ENCODE results near the gene ATP2C2.
A peak's percentile ranks its signal among the peaks of the same experiment; 100 is the strongest.

Gene ATP2C2

GRCh38 chr16:84453061-84453752 lies 84.9 kb downstream of the ATP2C2 start:
- peak; percentile 53 for DNase-seq

- peak; percentile 47 for DNase-seq
These were observed 86.3 kb downstream of the ATP2C2 start for GRCh38 chr16:84454611-84455010.

GRCh38 chr16:84455031-84455430 lies 86.7 kb downstream of the ATP2C2 start:
- DNase-seq, result peak; percentile 47

GRCh38 chr16:84458606-84459532 lies 90.5 kb downstream of the ATP2C2 start:
- DNase-seq, result peak; percentile 54

GRCh38 chr16:84459533-84459894 lies 91.2 kb downstream of the ATP2C2 start:
- DNase-seq, result no peak

GRCh38 chr16:84459941-84460405 lies 91.6 kb downstream of the ATP2C2 start:
- peak; percentile 38 for DNase-seq

- DNase-seq, result peak; percentile 34
These were observed 92.2 kb downstream of the ATP2C2 start for GRCh38 chr16:84460406-84461028.

- peak; percentile 25 for DNase-seq
These were observed 92.7 kb downstream of the ATP2C2 start for GRCh38 chr16:84461029-84461412.

GRCh38 chr16:84461413-84462295 lies 93.3 kb downstream of the ATP2C2 start:
- DNase-seq, result peak; percentile 45

- peak; percentile 33 for DNase-seq
These were observed 94.2 kb downstream of the ATP2C2 start for GRCh38 chr16:84462296-84463210.

- peak; percentile 47 for DNase-seq
These were observed 94.9 kb downstream of the ATP2C2 start for GRCh38 chr16:84463221-84463620.

GRCh38 chr16:84464116-84464515 lies 95.8 kb downstream of the ATP2C2 start:
- peak; percentile 28 for DNase-seq

GRCh38 chr16:84465154-84465553 lies 96.8 kb downstream of the ATP2C2 start:
- DNase-seq, result peak; percentile 19

GRCh38 chr16:84466692-84467091 lies 98.4 kb downstream of the ATP2C2 start:
- no peak for DNase-seq

GRCh38 chr16:84467256-84467655 lies 98.9 kb downstream of the ATP2C2 start:
- no peak for DNase-seq

GRCh38 chr16:84467709-84468108 lies 99.4 kb downstream of the ATP2C2 start:
- DNase-seq, result no peak

- peak; percentile 55 for DNase-seq
These were observed 103.0 kb downstream of the ATP2C2 start for GRCh38 chr16:84471316-84471715.

- DNase-seq, result peak; percentile 31
These were observed 103.6 kb downstream of the ATP2C2 start for GRCh38 chr16:84471966-84472365.

- DNase-seq, result no peak
These were observed 107.4 kb downstream of the ATP2C2 start for GRCh38 chr16:84475643-84476240.

GRCh38 chr16:84476401-84476800 lies 108.1 kb downstream of the ATP2C2 start:
- DNase-seq, result no peak

GRCh38 chr16:84477661-84478060 lies 109.3 kb downstream of the ATP2C2 start:
- no peak for DNase-seq

All from activated effector memory CD4-positive, alpha-beta T cell treated with anti-CD3 and anti-CD28 coated beads, Interleukin-2, amount 50 U/mL, for 16 hours (primary cell).